Testis (tissue), 3 donors: ENCODE results near the gene SAMD4A. TPM values are rescaled to one million over a fixed set of nuclear protein-coding genes. Genes with fewer than 3 reads are reported as not detected.

Experiments used
- DNase-seq: peaks from one replicate; pipeline ENCODE4 v3.0.0-alpha.2; 2019
- H3K27ac ChIP-seq, 2 donors: fragments of 200-600 bp; sonication (generic); one replicate each; pipeline ENCODE4 v1.5.1; 2019
- H3K27me3 ChIP-seq: fragments of 200-600 bp; sonication (generic); one replicate; pipeline ENCODE4 v1.5.1; 2019
- H3K36me3 ChIP-seq: fragments of 200-600 bp; sonication (generic); one replicate; pipeline ENCODE4 v1.5.1; 2017; ENCODE audit warnings: low read depth; ENCODE audit errors: missing control alignments
- H3K4me1 ChIP-seq: fragments of 200-600 bp; sonication (generic); one replicate; pipeline ENCODE4 v1.5.1; 2019
- H3K4me3 ChIP-seq, 2 donors: fragments of 200-600 bp; sonication (generic); one replicate each; pipeline ENCODE4 v1.5.1; 2017 to 2019
- H3K9me3 ChIP-seq: fragments of 200-600 bp; sonication (generic); one replicate; pipeline ENCODE4 v1.5.1; 2017
- CTCF ChIP-seq, 3 experiments: fragments of 450-650 bp in 2 of 3; fragments of 200-600 bp in 1 of 3; sonication (generic) in 1 of 3; IDR thresholded peaks; one replicate each; pipeline ENCODE4 v1.5.1; 2016 to 2019; ENCODE audit warnings: antibody characterized with exemption in 3 of 3, mild to moderate bottlenecking in 2 of 3, moderate library complexity in 1 of 3
- POLR2A ChIP-seq: fragments of 450-650 bp; IDR thresholded peaks from one replicate; pipeline ENCODE4 v1.6.1; 2017; ENCODE audit warnings: antibody characterized with exemption, mild to moderate bottlenecking, moderate library complexity
- WGBS, 2 donors: methylation state at CpG; one replicate each; pipeline ENCODE4 v1.1.5; 2018; 5-methylcytosine and 5-hydroxymethylcytosine counted together
- intact Hi-C: fragments of 100-400 bp; cut with DNase I; formaldehyde crosslinking; loops from one replicate; pipeline ENCODE4 v1.15.1; 2023; ENCODE audit warnings: low total_unique reads
- polyA plus RNA-seq: library from polyadenylated mRNA; stranded (reverse); fragments of 350-450 nt; fragmentation: Illumina TruSeq; extraction: RNeasy Lipid Tissue Mini Kit (QIAGEN cat#74804); gene quantifications from one replicate; pipeline ENCODE4 v1.2.3, GENCODE V29; 2014; ENCODE audit warnings: low read depth, low replicate concordance; ENCODE audit not compliant: insufficient read depth
- total RNA-seq, 2 donors: library from RNA; depleted of rRNA; stranded (reverse); fragments of >200 nt; gene quantifications; one replicate each; pipeline ENCODE4 v1.2.3, GENCODE V29; 2016

Gene SAMD4A
- total and polyA plus RNA-seq, 3 donors from 2014 or later, result 103 to 369 (median 259) TPM

- Histone ChIP-seq H3K9me3 (no peaks in the 10 kb centered on the region), H3K4me3 (no peak overlapping the region), H3K36me3 (no peaks in the 10 kb centered on the region), H3K4me1 (peaks cover 20% of the 10 kb centered on the region), H3K27me3 (no peaks in the 10 kb centered on the region), H3K27ac (no peak overlapping the region)
- no peak for TF ChIP-seq CTCF (IDR thresholded peaks at IDR 0.05)
- no peak for TF ChIP-seq POLR2A
- intact Hi-C loops, result no loop called here
- DNase-seq, result no peak
- WGBS, 2 donors, result 86 to 90% methylated on average over 1 of the region's 1 CpG
Observed at GRCh38 chr14:54715811-54716210, 148.9 kb downstream of the SAMD4A start.

DNA sequence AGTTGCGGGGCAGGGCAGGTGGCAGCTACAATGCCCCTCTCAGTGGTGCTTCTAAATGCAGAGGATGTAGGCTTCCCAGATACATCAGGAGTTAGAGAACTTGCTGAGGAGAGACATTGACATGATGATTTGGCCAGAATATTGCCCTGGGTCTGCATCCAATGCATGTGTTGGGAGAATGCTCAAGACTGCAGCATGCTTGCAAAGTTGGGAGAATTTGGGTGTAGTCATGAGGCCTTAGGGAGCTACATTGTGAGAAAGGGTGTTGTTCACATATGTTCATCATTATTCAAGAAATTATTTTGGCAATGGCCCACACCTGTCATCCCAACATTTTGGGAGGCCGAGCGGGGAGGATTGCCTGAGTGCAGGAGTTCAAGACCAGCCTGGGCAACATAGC is 149.9 kb downstream of the SAMD4A start:
- H3K27me3 ChIP-seq, result no peaks in the 10 kb centered on the region
- intact Hi-C loops, result no loop called here
- WGBS, 2 donors, result 99 to 100% methylated on average over 3 of the region's 3 CpGs
- no peaks in the 10 kb centered on the region for H3K36me3 ChIP-seq
- no peak for TF ChIP-seq CTCF (IDR thresholded peaks at IDR 0.05)
- no peak for TF ChIP-seq POLR2A
- no peaks in the 10 kb centered on the region for H3K9me3 ChIP-seq
- H3K4me3 ChIP-seq, result no peak overlapping the region
- H3K4me1 ChIP-seq, result peaks cover 14% of the 10 kb centered on the region
- H3K27ac ChIP-seq, result no peak overlapping the region
- DNase-seq, result no peak

DNA sequence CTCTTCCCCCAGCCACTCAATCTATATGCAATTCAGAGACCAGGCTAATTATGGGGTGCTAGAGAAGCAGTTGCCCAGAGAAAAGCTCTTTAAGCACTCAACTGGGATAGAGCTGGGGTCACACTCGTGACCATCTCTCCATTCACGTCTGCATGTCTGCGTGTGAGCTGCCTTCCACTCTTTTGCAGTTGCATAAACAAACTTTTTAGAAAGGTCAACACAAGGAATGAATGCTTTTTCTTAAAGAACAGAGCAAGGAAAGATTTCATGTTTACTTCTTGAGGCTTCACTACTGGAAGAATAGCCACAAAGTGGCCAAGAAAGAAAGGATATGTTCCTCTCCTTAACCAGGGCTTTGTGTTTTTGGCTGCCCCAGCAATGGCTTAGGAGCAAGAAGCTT is 151.1 kb downstream of the SAMD4A start:
- WGBS, 2 donors, result 61 to 75% methylated on average over 3 of the region's 3 CpGs
- H3K36me3 ChIP-seq, result no peaks in the 10 kb centered on the region
- H3K4me1 ChIP-seq, result peaks cover 6% of the 10 kb centered on the region
- intact Hi-C loops, result no loop called here
- no peak overlapping the region for H3K4me3 ChIP-seq
- no peak for DNase-seq
- no peaks in the 10 kb centered on the region for H3K27me3 ChIP-seq
- H3K27ac ChIP-seq, result peak overlapping the region in 1 of 2 donors; percentile 7
- TF ChIP-seq POLR2A (no peak), CTCF (IDR thresholded peaks at IDR 0.05) (no peak)
- H3K9me3 ChIP-seq, result no peaks in the 10 kb centered on the region

DNA sequence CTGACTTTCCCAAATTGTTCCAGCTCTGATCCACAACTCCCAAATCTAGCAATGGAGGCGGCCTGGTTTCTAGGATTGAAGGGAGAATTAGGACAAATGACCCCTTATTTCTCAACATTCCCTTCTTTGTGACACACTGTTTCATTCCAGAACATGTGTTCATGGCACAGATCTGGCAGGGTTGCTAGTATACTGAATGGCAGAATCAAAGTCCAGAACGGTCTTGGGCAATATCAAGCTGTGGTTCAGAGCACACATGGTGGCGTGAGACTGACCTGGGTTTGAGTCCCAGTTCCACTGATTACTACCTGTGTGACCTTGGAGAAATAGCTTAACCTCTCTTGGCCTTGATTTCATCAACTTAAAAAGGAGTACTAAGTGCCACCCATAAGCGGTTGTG is 152.5 kb downstream of the SAMD4A start:
- no peak overlapping the region for H3K4me3 ChIP-seq
- H3K27me3 ChIP-seq, result no peaks in the 10 kb centered on the region
- no peaks in the 10 kb centered on the region for H3K9me3 ChIP-seq
- 89 to 97% methylated on average over 4 of the region's 4 CpGs for WGBS, 2 donors
- H3K4me1 ChIP-seq, result no peaks in the 10 kb centered on the region
- TF ChIP-seq CTCF (IDR thresholded peaks at IDR 0.05), result no peak
- TF ChIP-seq POLR2A, result no peak
- no peak overlapping the region for H3K27ac ChIP-seq
- no peaks in the 10 kb centered on the region for H3K36me3 ChIP-seq
- DNase-seq, result no peak
- intact Hi-C loops, result no loop called here

DNA sequence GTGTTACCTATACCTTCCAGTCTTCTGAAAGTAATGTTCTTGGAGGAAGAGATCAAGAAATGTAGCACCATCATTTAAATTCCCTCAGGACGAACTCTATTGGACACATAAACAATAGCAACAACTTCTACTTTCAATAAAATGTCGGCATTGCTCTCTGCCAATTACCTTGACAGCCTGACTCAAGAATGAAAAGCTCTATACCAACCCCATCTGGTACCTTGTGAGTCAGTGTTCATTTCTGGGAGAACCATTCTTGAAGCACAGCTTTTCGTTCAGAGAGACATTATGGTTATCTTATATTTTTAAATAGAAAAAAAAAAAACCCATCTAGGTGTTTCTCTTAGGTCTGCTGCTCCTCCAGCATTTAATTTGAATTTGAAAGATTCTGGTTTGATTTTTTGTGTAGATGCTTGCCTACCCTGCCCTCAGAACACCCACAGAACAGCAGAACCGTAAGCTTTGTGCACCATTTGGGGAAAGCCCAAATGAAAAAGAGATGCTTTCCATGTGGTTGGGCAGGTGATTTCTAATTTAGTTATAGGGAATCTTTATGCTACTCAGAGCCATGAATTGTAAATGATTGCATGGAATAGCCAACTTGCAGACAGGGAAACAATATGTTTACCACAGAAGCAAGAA is 156.0 kb downstream of the SAMD4A start:
- no peak overlapping the region for H3K27ac ChIP-seq
- no peak for DNase-seq
- H3K27me3 ChIP-seq, result no peaks in the 10 kb centered on the region
- H3K36me3 ChIP-seq, result no peaks in the 10 kb centered on the region
- intact Hi-C loops, result no loop called here
- 59 to 84% methylated on average over 4 of the region's 4 CpGs for WGBS, 2 donors
- TF ChIP-seq POLR2A, result no peak
- peak in 1 of 3 experiments; percentile 18 for TF ChIP-seq CTCF (IDR thresholded peaks at IDR 0.05)
- no peak overlapping the region for H3K4me3 ChIP-seq
- no peaks in the 10 kb centered on the region for H3K4me1 ChIP-seq
- no peaks in the 10 kb centered on the region for H3K9me3 ChIP-seq
